Adipose tissue (tissue), 3 donors: ENCODE data around the gene ZC3H4. TPM values are rescaled to one million over a fixed set of nuclear protein-coding genes. Genes with fewer than 3 reads are reported as not detected.
"Not testable (repeated sequence)": the region's sequence is repeated elsewhere in the genome, so short reads cannot be mapped to it uniquely, and the experiment has no call there.

Source experiments
- H3K27ac ChIP-seq: one replicate; pipeline ENCODE4 v1.5.1; 2013; ENCODE audit warnings: low read depth, low read length
- WGBS, 3 donors: extraction: QIAGEN DNeasy Blood & Tissue Kit; methylation state at CpG; one replicate each; pipeline ENCODE4 v1.1.7; 2013; 5-methylcytosine and 5-hydroxymethylcytosine counted together
- polyA plus RNA-seq, 3 donors: library from polyadenylated mRNA; stranded (reverse); fragments of 200-250 nt; gene quantifications; one replicate each; pipeline ENCODE4 v1.2.3, GENCODE V29; 2013
- donor health status: healthy with polysubstance abuse.
- donor health status: Bipolar disorder and iron deficiency.
- donor health status: healthy.

Gene ZC3H4
- polyA plus RNA-seq, 3 donors, result 7.1 to 17.9 (median 9.5) TPM

GRCh38 chr19:47095476-47096099 is 18.0 kb downstream of the ZC3H4 start:
- H3K27ac ChIP-seq, result peak overlapping the region; percentile 28
- WGBS, 3 donors, result 44 to 50% (median 50%) methylated on average over 9 of the region's 9 CpGs

- peak overlapping the region; percentile 28 for H3K27ac ChIP-seq
- WGBS, 3 donors, result 51 to 65% (median 55%) methylated on average over 15 of the region's 15 CpGs
Observed at GRCh38 chr19:47094557-47095475, 18.8 kb downstream of the ZC3H4 start.

GRCh38 chr19:47093841-47094240 is 19.7 kb downstream of the ZC3H4 start:
- 85 to 88% (median 86%) methylated on average over 10 of the region's 10 CpGs for WGBS, 3 donors
- H3K27ac ChIP-seq, result no peak overlapping the region

GRCh38 chr19:47093254-47093653 is 20.3 kb downstream of the ZC3H4 start:
- WGBS, 3 donors, result 82 to 88% (median 88%) methylated on average over 5 of the region's 5 CpGs
- no peak overlapping the region for H3K27ac ChIP-seq

GRCh38 chr19:47089767-47090350 is 23.7 kb downstream of the ZC3H4 start:
- no peak overlapping the region for H3K27ac ChIP-seq
- 92 to 97% (median 96%) methylated on average over 21 of the region's 21 CpGs for WGBS, 3 donors

- WGBS, 3 donors, result 95 to 96% (median 96%) methylated on average over 15 to 17 of the region's 17 CpGs
- H3K27ac ChIP-seq, result no peak overlapping the region
Observed at GRCh38 chr19:47086280-47086679, 27.3 kb downstream of the ZC3H4 start.

- WGBS, 3 donors, result 93 to 94% (median 93%) methylated on average over 24 of the region's 24 CpGs
- H3K27ac ChIP-seq, result no peak overlapping the region
Observed at GRCh38 chr19:47084879-47085439, 28.6 kb downstream of the ZC3H4 start.

- no peak overlapping the region for H3K27ac ChIP-seq
- WGBS, 3 donors, result 95 to 96% (median 96%) methylated on average over 5 of the region's 5 CpGs
Observed at GRCh38 chr19:47082493-47082892, 31.1 kb downstream of the ZC3H4 start.

GRCh38 chr19:47081095-47081494 is 32.5 kb downstream of the ZC3H4 start:
- H3K27ac ChIP-seq, result no peak overlapping the region
- 83 to 88% (median 85%) methylated on average over 6 of the region's 6 CpGs for WGBS, 3 donors

- WGBS, 3 donors, result 93 to 97% (median 96%) methylated on average over 13 of the region's 13 CpGs
- not testable (repeated sequence) for H3K27ac ChIP-seq
Observed at GRCh38 chr19:47078351-47078750, 35.2 kb downstream of the ZC3H4 start.

- 67 to 85% (median 81%) methylated on average over 13 of the region's 13 CpGs for WGBS, 3 donors
- H3K27ac ChIP-seq, result no peak overlapping the region
Observed at GRCh38 chr19:47075941-47076340, 37.6 kb downstream of the ZC3H4 start.

GRCh38 chr19:47075179-47075810 is 38.3 kb downstream of the ZC3H4 start:
- no peak overlapping the region for H3K27ac ChIP-seq
- 59 to 89% (median 67%) methylated on average over 14 to 15 of the region's 15 CpGs for WGBS, 3 donors

GRCh38 chr19:47074621-47075020 is 39.0 kb downstream of the ZC3H4 start:
- H3K27ac ChIP-seq, result no peak overlapping the region
- 56 to 92% (median 61%) methylated on average over 8 to 9 of the region's 9 CpGs for WGBS, 3 donors

- no peak overlapping the region for H3K27ac ChIP-seq
- 91 to 96% (median 92%) methylated on average over 10 of the region's 10 CpGs for WGBS, 3 donors
Observed at GRCh38 chr19:47073574-47073973, 40.0 kb downstream of the ZC3H4 start.

GRCh38 chr19:47072323-47072722 is 41.3 kb downstream of the ZC3H4 start:
- whole genome bisulfite sequencing, 3 donors, result 90 to 95% (median 93%) methylated on average over 13 to 17 of the region's 17 CpGs
- no peak overlapping the region for H3K27ac ChIP-seq

- 89 to 93% (median 92%) methylated on average over 12 of the region's 12 CpGs for WGBS, 3 donors
- no peak overlapping the region for H3K27ac ChIP-seq
Observed at GRCh38 chr19:47071731-47072130, 41.8 kb downstream of the ZC3H4 start.

GRCh38 chr19:47070756-47071155 is 42.8 kb downstream of the ZC3H4 start:
- no peak overlapping the region for H3K27ac ChIP-seq
- 91 to 93% (median 92%) methylated on average over 18 of the region's 18 CpGs for WGBS, 3 donors

GRCh38 chr19:47069795-47070194 is 43.8 kb downstream of the ZC3H4 start:
- no peak overlapping the region for H3K27ac ChIP-seq
- 79 to 86% (median 81%) methylated on average over 15 of the region's 15 CpGs for WGBS, 3 donors
